ENCODE data around the gene MAGEC3.

GRCh38 chrX:141941234-141941633, 103.1 kb downstream of the MAGEC3 start:
- TF ChIP-seq CTCF (CRISPR knock-in tag; IDR thresholded peaks at IDR 0.05), result no peak
- no peak for TF ChIP-seq ETV6 (CRISPR knock-in tag; conservative IDR thresholded peaks at IDR 0.05)
- TF ChIP-seq POLR2A (IDR thresholded peaks at IDR 0.05; ENCODE audit: insufficient read depth in 1 of 2, low read depth in 2 of 2, low read length in 2 of 2), result no peak
- TF ChIP-seq NFRKB (IDR thresholded peaks at IDR 0.05), result no peak
- TF ChIP-seq E2F1 (CRISPR knock-in tag; IDR thresholded peaks at IDR 0.05), result no peak
- TF ChIP-seq ISX (CRISPR knock-in tag; conservative IDR thresholded peaks at IDR 0.05), result no peak
- TF ChIP-seq EZH2 (conservative IDR thresholded peaks at IDR 0.05; ENCODE audit: low read depth, low read length), result no peak
- no peak for TF ChIP-seq EP300 (IDR thresholded peaks at IDR 0.05; ENCODE audit: low read depth in 2 of 2, low read length in 2 of 2)
- no peak for TF ChIP-seq EP300 (CRISPR knock-in tag; IDR thresholded peaks at IDR 0.05; ENCODE audit: borderline replicate concordance)
- TF ChIP-seq TARDBP (CRISPR knock-in tag; IDR thresholded peaks at IDR 0.05), result no peak
- TF ChIP-seq RFXANK (CRISPR knock-in tag; IDR thresholded peaks at IDR 0.05), result no peak
- TF ChIP-seq SETDB1 (CRISPR knock-in tag; IDR thresholded peaks at IDR 0.05; ENCODE audit: borderline replicate concordance), result no peak
- no peak for TF ChIP-seq REST (IDR thresholded peaks at IDR 0.05; ENCODE audit: borderline replicate concordance in 1 of 2, low read depth in 1 of 2, low read length in 2 of 2)
